Large intestine (tissue), 3 donors: ENCODE measurements around the gene PCIF1. TPM values are rescaled to one million over a fixed set of nuclear protein-coding genes. Genes with fewer than 3 reads are reported as not detected.

Experiments
- DNase-seq, 2 donors: peaks; one replicate each; pipeline versions ENCODE4 v3.0.0 to v3.0.0-alpha.2; 2013
- H3K27ac ChIP-seq: one replicate; pipeline ENCODE4 v1.5.1; 2013; ENCODE audit warnings: low read length
- H3K27me3 ChIP-seq: 2 replicates; pipeline ENCODE4 v1.6.1; 2013; ENCODE audit warnings: low read length; ENCODE audit not compliant: control insufficient read depth, insufficient read depth
- H3K36me3 ChIP-seq: 2 replicates; pipeline ENCODE4 v1.6.1; 2013; ENCODE audit warnings: low read length; ENCODE audit not compliant: control insufficient read depth, insufficient read depth
- H3K4me1 ChIP-seq: one replicate; pipeline ENCODE4 v1.6.1; 2013; ENCODE audit warnings: low read length; ENCODE audit not compliant: control insufficient read depth, insufficient read depth
- H3K4me3 ChIP-seq: one replicate; pipeline ENCODE4 v1.5.1; 2013; ENCODE audit warnings: low read length
- H3K9me3 ChIP-seq: one replicate; pipeline ENCODE4 v1.6.1; 2013; ENCODE audit warnings: mild to moderate bottlenecking, low read depth, low read length, moderate library complexity; ENCODE audit not compliant: control insufficient read depth
- WGBS: methylation state at CpG from one replicate; pipeline ENCODE4 v1.1.5; 2013; ENCODE audit warnings: low lambda C conversion rate; ENCODE audit not compliant: insufficient coverage; 5-methylcytosine and 5-hydroxymethylcytosine counted together
- polyA plus RNA-seq: library from polyadenylated mRNA; unstranded; fragments of 120-200 nt; gene quantifications from one replicate; pipeline ENCODE4 v1.2.1, GENCODE V29; 2013

The PCIF1 gene
- polyA plus RNA-seq, 1 donor: 28.1 TPM

- WGBS: no CpG with 5 or more reads among the region's 4 CpGs
- Histone ChIP-seq H3K4me3 (peak overlapping the region; percentile 51), H3K4me1 (peaks cover 21% of the 10 kb centered on the region)
Observed at GRCh38 chr20:45912344-45912682, 22.2 kb upstream of the PCIF1 start.

GRCh38 chr20:45913116-45913515, 21.4 kb upstream of the PCIF1 start:
- Histone ChIP-seq H3K36me3 (no peaks in the 10 kb centered on the region), H3K4me1 (peaks cover 26% of the 10 kb centered on the region), H3K4me3 (no peak overlapping the region), H3K27ac (no peak overlapping the region), H3K9me3 (peaks cover 4% of the 10 kb centered on the region), H3K27me3 (no peaks in the 10 kb centered on the region)
- DNase-seq: no peak
- 75% methylated on average over 1 of the region's 5 CpGs for WGBS

More at GRCh38 chr20:45912344-45912682, 22.2 kb upstream of the PCIF1 start:
- no peak for DNase-seq
- no peak overlapping the region for H3K27ac ChIP-seq
- peaks cover 4% of the 10 kb centered on the region for H3K9me3 ChIP-seq
- peaks cover 5% of the 10 kb centered on the region for H3K36me3 ChIP-seq
- H3K27me3 ChIP-seq: no peaks in the 10 kb centered on the region

GRCh38 chr20:45917790-45918141, 16.7 kb upstream of the PCIF1 start:
- no peaks in the 10 kb centered on the region for H3K9me3 ChIP-seq
- no CpG with 5 or more reads among the region's 5 CpGs for WGBS
- peaks cover 16% of the 10 kb centered on the region for H3K4me1 ChIP-seq
- DNase-seq: peak in 1 of 2 donors; percentile 37
- H3K4me3 ChIP-seq: no peak overlapping the region
- H3K27ac ChIP-seq: peak overlapping the region; percentile 63
- H3K27me3 ChIP-seq: no peaks in the 10 kb centered on the region
- no peaks in the 10 kb centered on the region for H3K36me3 ChIP-seq

- H3K4me1 ChIP-seq: peaks cover 16% of the 10 kb centered on the region
- H3K9me3 ChIP-seq: no peaks in the 10 kb centered on the region
- peak; percentile 78 to 92 for DNase-seq
- no peaks in the 10 kb centered on the region for H3K27me3 ChIP-seq
- no peaks in the 10 kb centered on the region for H3K36me3 ChIP-seq
- no CpG with 5 or more reads among the region's 5 CpGs for WGBS
- no peak overlapping the region for H3K4me3 ChIP-seq
- H3K27ac ChIP-seq: peak overlapping the region; percentile 63
Observed at GRCh38 chr20:45918182-45918737, 16.2 kb upstream of the PCIF1 start.

GRCh38 chr20:45918779-45919537, 15.5 kb upstream of the PCIF1 start:
- Histone ChIP-seq H3K4me1 (peaks cover 16% of the 10 kb centered on the region), H3K9me3 (no peaks in the 10 kb centered on the region), H3K36me3 (no peaks in the 10 kb centered on the region), H3K27me3 (no peaks in the 10 kb centered on the region), H3K4me3 (no peak overlapping the region), H3K27ac (peak overlapping the region; percentile 63)
- DNase-seq: no peak
- WGBS: no CpG with 5 or more reads among the region's 12 CpGs

GRCh38 chr20:45919542-45920399, 14.7 kb upstream of the PCIF1 start:
- peak overlapping the region; percentile 52 for H3K27ac ChIP-seq
- no peak overlapping the region for H3K4me3 ChIP-seq
- peaks cover 12% of the 10 kb centered on the region for H3K4me1 ChIP-seq
- DNase-seq: peak in 1 of 2 donors; percentile 45
- H3K27me3 ChIP-seq: no peaks in the 10 kb centered on the region
- no peaks in the 10 kb centered on the region for H3K36me3 ChIP-seq
- no peaks in the 10 kb centered on the region for H3K9me3 ChIP-seq
- no CpG with 5 or more reads among the region's 11 CpGs for WGBS

GRCh38 chr20:45920462-45921336, 13.8 kb upstream of the PCIF1 start:
- 92% methylated on average over 2 of the region's 9 CpGs for WGBS
- Histone ChIP-seq H3K27ac (peak overlapping the region; percentile 52), H3K4me1 (peaks cover 12% of the 10 kb centered on the region), H3K9me3 (no peaks in the 10 kb centered on the region), H3K27me3 (no peaks in the 10 kb centered on the region), H3K4me3 (no peak overlapping the region), H3K36me3 (no peaks in the 10 kb centered on the region)
- no peak for DNase-seq

- Histone ChIP-seq H3K27me3 (no peaks in the 10 kb centered on the region), H3K4me1 (peaks cover 12% of the 10 kb centered on the region), H3K9me3 (no peaks in the 10 kb centered on the region), H3K27ac (no peak overlapping the region), H3K36me3 (no peaks in the 10 kb centered on the region), H3K4me3 (no peak overlapping the region)
- no peak for DNase-seq
- no CpG with 5 or more reads among the region's 11 CpGs for WGBS
Observed at GRCh38 chr20:45921337-45922189, 12.9 kb upstream of the PCIF1 start.

GRCh38 chr20:45924391-45925261, 9.9 kb upstream of the PCIF1 start:
- Histone ChIP-seq H3K27me3 (no peaks in the 10 kb centered on the region), H3K4me1 (no peaks in the 10 kb centered on the region)
- 74% methylated on average over 5 of the region's 21 CpGs for WGBS

More at GRCh38 chr20:45924391-45925261, 9.9 kb upstream of the PCIF1 start:
- Histone ChIP-seq H3K36me3 (no peaks in the 10 kb centered on the region), H3K4me3 (no peak overlapping the region), H3K27ac (peak overlapping the region; percentile 60), H3K9me3 (no peaks in the 10 kb centered on the region)
- DNase-seq: peak; percentile 68 to 79
